Measurements from ENCODE around the gene GULP1.
A peak's percentile ranks its signal among the peaks of the same experiment; 100 is the strongest.

GRCh38 chr2:188381614-188382013 is 89.9 kb downstream of the GULP1 start:
- no peak for TF ChIP-seq EP300 (IDR thresholded peaks at IDR 0.05)
- peak in 1 of 4 donors; percentile 18 for TF ChIP-seq POLR2AphosphoS5 (IDR thresholded peaks at IDR 0.05)
- TF ChIP-seq CTCF (IDR thresholded peaks at IDR 0.05): no peak
